Inflammatory macrophage treated with lipopolysaccharide for 4 hours (primary cell): ENCODE data around the gene OGFOD3.

Experiments
- DNase-seq: peaks from one replicate; pipeline ENCODE4 v3.0.0-alpha.2; 2020

Gene OGFOD3

DNA sequence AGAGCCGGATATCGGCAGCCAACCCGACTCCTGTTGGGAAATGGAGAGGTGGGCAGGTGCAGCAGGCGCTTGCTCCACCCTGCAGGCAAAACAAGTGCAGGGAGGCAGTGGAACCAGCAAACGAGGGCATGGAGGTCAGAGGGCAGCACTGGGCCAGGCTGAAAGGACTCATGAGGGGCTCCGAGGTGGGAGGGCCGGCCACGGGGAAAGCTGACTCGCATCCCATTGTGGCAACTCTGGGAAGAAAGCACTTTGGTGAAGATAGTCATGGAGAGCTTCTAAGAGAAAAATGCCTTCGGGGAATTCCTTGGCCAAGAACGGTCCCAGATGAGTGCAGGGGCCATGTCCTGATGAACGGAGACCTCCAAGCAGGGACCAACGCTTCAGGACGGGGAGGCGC is 27.7 kb upstream of the OGFOD3 start:
- no peak for DNase-seq

DNA sequence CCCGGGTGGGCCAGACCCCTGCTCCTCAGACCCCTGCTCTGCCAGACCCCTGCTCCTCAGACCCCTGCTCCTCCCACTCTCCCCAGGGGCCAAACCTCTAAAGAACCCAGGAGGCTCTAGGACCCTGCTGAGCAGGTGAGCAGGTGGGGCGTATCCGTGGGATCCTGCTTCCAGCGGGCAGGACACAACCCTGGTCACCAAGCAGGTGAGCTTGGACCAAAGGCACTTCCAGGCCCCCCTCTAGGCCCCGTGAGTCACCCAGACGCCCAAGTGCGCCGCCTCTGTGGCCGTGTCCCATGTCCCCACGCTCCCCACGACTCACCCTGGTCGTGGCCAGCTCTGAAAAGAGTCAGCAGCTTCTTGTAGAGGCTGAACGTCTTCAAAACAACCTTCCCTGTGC is 27.2 kb upstream of the OGFOD3 start:
- DNase-seq = no peak

DNA sequence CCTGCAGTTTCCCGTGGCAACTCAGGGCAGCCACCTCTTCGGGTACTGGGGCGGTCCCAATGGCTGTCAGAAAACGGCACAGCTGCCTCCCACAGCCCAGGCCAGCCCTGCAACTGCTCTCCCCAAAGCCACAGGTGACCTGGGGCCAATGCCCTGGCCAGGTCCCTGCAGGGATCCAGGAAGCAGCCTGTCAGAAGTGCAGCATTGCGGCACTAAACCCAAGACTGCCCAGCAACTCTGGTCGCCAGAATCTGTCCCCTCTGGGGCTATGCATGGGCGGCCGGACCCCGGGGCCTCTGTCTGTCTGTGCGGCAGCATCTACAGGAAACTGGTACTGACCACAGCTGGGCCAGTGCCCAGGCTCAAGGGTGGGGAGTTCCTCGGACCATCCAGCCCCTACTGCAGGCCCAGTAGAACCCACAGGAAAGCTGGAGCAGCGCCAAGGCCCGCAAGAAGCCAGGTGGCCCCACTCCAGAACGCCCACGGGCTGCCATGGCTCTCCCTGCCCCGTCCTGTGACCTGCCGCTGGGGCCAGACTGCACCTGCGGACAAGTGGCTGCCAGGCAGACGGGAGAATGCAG is 26.6 kb upstream of the OGFOD3 start:
- DNase-seq = no peak

DNA sequence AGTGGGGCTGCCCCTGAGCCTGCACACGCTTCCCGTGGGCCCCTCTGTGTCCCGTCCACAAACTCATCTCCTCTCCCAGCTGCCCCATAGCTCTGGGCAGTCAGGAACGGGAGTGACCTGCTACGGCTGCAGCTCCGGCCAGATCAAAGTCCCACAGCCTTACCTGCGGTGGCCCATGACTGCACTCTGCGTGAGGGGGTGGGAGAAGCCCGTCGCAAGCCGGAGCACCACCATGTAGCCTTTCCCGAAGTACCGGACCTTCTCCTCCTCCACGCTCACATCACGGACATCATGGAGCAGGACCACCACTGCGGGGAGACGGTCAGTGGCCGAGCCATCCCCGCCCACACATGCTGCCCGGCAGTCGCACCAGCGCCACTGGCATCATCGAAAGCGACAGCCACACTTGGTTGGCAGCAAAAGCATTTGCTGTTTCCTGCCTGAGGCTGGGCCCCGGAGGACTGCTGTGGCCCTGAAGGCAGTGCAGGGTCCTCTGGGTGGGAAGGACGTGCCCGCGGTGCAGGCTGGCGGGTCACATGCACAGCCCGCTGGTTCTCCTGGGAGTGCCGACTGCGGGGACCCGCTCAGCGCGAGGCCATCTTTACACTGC is 26.0 kb upstream of the OGFOD3 start:
- DNase-seq = no peak

DNA sequence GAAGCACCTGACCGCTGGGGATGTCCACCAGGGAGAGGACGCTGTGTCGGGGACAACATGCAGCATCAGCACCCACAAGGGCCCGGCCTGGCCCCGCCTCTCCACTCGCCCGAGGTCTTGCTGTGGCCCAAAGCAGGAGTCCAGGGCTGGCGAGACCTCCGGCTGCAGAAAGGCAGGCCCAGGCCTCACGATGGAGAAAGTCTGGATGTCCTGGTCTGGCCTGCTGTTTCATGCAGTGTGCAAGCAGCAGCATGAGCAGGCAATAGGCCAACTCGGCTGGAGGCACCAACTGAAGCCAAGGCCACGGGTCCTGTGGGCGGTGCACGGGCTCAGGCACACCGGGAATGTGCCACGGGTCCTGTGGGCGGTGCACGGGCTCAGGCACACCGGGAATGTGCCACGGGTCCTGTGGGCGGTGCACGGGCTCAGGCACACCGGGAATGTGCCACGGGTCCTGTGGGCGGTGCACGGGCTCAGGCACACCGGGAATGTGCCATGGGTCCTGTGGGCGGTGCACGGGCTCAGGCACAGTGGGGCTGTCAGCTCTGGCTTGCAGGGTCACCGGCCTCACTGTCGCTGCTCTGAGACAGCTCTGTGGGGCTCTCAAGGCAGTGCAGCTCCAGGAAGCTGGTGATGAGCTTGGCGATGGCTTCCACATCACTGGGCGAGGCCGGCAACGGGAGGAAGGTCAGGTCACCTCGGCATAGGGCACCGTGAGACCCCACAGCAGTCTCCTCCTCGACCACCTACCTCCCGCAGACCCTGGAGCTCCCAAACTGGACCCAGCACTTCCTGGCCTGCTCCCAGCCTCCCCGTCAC is 25.3 kb upstream of the OGFOD3 start:
- no peak for DNase-seq

DNA sequence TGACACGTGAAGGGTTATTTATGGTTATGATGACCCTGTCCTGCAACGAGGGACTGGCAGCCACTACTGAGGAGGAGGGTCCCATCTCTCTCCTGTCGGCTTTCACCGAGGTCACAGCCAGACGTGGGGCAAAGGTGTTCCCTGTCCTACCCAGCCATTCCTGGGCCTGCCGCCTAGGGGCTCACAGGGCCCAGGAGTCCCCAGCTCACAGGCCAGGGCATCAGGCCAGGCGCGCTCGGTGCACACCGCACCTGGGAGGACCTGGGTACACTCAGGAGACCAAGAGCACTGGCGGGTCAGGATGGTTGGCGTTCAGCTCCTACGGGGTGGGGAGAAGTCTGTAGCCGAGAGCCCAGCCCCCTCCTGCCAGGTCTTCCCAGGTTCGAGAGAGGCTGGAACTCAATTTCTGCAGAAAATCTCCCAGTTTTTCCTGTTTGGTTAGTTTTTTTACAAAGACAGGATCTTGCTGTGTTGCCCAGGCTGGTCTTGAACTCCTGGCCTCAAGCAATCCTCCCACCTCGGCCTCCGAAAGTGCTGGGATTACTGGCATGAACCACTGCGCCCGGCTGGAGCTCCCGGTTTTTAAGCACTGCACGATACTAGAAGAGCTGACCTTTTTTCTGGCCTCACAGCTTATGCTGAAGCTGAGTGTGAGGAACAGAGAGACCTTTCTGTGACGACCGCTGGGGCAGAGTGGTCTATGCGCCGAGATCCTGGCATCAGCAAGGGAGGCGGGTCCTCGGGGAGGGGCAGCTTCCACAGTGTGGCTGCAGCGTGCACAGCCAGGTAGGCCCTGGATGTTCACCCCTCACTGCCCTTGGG is 24.5 kb upstream of the OGFOD3 start:
- no peak for DNase-seq

DNA sequence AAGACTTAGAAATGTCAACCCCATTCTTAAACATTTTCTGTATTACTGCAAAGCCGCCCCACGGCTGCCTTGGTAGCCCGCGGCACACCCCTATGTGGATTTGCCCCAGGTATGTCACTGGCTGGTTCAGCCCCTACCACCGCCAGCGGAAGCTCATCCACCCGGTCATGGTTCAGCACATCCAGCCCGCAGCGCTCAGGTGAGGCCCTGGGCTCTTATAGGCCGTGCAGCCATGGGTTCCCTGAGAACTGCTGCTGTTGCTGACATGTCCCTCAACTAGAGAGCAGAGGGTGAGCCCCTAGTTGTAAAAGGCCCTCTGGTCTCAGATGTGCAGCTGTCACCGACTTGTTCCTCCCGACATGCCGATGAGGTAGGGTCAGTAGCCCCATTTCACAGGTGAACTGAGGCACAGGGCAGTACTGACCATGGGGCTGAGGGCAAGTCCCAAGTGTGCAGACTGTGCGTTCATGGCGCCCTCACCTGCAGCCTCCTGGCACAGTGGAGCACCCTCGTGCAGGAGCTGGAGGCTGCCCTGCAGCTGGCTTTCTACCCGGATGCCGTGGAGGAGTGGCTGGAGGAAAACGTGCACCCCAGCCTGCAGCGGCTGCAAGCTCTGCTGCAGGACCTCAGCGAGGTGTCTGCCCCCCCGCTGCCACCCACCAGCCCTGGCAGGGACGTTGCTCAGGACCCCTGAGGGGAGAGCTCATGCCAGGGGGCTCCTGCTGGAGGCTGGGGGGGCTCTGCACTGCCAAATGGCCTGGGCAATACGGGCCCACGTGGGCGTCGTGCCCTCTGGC is 23.5 kb upstream of the OGFOD3 start:
- no peak for DNase-seq

DNA sequence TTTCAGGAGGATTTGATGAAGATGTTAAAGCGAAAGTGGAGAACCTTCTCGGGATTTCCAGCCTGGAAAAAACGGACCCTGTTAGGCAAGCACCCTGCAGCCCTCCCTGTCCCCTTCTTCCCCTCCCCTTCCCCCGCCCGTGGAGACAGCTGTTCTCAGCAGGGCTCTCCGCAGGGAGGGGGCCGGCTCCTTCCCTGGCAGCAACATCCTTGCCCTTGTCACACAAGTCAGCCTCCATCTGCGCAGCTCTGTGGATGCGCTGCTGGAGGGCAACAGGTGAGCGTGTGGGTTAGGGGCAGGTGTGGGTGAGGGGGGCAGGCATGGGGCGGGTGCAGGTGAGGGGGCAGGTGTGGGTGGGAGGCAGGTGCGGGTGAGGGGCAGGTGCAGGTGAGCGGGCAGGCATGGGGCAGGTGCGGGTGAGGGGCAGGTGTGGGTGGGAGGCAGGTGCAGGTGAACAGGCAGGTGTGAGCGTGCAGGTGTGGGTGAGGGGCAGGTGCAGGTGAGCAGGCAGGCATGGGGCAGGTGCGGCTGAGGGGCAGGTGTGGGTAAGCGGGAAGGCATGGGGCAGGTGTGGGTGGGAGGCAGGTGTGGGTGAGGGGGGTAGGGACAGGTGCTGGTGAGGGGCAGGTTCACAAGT is 22.7 kb upstream of the OGFOD3 start:
- peak; percentile 51 for DNase-seq

DNA sequence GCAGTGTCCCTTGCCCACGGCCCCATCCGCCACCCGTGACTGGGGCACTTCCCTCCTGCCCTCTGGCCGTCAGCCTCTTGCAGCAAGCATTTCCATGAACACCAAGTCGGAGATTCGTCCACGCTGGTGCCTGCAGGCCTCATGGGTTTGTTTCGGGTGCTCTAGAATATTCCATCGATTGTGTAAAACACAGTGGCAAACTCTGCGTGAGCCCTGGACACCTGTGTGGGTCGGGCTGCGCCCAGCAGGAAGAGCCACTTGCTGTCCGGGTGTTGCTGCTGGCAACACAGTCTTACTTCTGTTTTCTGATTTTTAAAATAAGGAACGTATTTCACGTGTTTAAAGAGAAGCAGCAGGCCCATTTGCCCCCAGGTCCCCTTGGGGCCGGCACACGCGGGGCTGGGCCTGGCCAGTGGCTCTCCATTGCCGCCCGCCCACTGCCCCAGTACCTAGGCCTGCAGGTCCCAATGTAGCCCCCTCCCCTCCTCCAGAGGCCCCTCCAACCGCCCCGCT is 22.1 kb upstream of the OGFOD3 start:
- peak; percentile 68 for DNase-seq

DNA sequence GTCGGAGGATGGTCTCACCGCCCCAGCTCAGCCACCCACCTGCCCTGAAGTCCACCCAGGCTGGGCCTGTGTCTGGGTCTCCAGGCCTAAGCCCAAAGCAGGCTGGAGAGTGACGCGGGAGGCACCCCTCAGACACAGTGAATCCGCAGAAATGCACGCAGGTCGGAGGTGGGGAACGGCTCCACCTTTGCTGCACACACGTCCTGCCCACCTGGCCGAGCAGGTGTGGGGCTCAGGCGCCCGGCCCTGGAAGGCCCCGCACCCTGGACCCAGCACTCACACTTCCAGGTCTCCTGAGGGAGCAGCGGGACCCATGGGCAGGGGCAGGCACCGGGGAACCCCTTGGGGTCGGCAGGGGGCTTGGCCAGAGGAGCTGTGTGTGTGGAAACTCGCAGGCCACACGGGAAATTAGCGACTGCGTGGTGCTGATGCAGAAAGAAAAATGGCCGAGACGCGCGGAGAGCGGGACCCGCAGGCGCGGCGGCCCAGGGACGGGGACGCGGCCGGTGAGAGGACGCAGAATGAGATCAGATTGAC is 21.5 kb upstream of the OGFOD3 start:
- no peak for DNase-seq

DNA sequence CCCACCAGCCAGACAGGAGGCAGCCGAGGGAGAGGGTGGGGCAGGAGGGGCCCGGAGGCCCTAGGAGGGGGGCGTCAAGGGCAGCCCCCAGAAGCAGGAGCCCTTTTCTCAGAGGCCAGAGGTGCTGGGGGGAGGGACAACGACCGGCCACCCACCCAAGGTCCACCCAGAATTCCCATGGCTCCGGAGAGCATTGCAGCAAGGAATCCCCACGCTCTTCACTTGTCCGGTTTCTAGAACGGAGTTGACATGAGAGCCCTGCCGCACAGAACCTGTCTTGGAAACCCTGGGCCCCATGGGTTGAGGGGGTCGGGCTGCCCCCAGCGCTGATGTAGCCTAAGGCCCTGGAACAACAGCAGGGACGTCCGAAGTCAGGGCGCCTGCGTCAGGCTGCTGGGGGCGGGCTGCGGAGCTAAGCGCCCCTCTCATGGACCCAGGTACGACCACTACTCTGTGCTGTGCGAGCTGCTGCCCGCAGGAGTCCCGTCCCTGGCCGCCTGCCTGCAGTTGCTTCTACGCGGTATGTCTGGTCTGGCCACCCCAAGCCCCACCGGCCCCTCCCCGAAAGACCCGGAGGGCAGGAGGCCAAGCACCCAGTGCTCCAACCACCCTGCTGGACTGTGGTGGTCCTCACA is 20.9 kb upstream of the OGFOD3 start:
- DNase-seq = no peak

DNA sequence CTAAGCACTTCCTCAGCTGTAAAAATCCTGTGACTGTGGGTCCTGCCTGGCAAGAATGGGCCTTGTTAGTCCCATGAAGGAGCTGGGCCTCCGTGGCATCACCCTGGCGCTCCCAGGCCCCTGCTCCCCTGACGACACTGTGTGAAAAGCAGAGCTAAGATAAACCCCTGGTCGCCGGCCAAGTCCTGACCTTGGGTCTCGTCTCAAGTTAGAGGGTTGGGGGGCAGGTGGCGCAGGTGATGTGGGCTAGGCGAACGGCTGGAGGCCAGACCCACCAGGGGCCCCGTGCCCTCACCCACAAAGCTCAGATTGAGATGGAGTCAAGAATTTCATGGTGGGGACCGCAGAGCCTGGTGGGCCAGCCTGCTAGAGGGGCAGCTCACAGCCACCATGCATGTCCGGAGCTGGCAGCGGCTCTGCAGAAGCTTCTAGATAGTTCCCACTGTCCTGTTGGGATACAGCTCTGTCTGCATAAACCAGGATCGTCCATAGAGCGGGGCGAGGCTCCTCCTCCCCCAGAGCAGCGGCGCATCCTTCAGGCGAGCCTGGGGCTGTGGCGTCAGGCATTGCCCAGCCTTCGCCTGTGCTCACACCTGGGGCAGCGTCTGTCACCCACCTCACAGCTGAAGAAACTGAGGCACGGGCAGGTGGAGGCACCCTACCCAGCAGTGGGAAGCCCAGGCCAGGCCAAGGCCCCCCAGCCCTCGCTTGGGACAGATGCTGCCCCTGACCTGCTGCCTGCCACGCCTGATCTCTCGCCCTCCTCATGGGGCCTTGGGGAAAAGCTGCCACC is 20.2 kb upstream of the OGFOD3 start:
- DNase-seq = no peak

DNA sequence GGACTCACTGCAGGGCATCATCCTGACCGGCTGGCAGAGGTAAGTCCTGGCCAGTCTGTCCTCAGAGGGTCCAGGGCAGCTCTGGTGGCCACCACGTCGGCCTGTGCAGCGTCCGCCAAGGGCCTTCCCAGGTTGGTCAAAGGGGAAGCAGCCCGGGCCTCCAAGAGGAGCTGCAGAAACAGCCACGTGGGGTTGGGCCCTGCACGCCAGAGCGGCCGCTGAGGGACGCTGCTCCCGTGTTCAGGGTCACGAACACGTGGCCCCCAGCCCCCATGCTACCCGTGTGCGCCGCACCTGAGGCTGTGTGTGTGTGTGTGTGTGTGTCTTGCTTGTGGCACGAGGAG is 18.9 kb upstream of the OGFOD3 start:
- DNase-seq = no peak

DNA sequence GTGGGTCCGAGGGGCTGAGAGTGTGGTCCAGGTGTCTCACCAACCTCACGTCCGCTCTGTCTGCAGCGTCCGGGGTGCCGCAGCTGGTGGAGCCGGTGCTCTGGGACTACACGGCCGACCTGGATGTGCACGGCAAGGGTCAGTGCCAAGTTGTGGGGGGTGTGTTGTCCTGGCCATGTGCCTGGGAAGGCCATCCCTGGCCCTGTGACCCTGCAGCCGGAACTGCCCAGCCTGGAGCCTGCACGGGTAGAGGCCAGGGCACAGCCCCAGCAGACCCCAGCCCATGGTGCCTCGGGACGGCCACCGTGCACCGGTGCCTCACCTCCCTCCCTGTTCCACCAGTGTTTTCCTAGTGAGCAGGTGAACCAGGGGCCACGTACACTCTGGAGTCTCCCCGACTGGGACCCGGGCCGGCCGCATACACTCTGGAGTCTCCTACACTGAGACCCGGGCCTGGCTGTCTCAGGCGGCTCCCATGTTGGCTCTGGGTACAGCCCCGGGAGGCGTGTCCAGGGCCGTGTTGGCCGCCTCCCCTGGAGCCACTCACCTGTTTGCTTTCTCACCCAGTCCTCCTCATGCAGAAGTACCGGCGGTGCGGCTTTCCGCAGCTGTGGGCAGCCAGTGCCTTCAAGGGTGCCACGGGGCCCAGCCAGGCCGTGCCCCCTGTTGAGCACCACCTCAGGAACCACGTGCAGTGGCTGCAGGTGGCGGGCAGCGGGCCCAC is 18.4 kb upstream of the OGFOD3 start:
- no peak for DNase-seq

DNA sequence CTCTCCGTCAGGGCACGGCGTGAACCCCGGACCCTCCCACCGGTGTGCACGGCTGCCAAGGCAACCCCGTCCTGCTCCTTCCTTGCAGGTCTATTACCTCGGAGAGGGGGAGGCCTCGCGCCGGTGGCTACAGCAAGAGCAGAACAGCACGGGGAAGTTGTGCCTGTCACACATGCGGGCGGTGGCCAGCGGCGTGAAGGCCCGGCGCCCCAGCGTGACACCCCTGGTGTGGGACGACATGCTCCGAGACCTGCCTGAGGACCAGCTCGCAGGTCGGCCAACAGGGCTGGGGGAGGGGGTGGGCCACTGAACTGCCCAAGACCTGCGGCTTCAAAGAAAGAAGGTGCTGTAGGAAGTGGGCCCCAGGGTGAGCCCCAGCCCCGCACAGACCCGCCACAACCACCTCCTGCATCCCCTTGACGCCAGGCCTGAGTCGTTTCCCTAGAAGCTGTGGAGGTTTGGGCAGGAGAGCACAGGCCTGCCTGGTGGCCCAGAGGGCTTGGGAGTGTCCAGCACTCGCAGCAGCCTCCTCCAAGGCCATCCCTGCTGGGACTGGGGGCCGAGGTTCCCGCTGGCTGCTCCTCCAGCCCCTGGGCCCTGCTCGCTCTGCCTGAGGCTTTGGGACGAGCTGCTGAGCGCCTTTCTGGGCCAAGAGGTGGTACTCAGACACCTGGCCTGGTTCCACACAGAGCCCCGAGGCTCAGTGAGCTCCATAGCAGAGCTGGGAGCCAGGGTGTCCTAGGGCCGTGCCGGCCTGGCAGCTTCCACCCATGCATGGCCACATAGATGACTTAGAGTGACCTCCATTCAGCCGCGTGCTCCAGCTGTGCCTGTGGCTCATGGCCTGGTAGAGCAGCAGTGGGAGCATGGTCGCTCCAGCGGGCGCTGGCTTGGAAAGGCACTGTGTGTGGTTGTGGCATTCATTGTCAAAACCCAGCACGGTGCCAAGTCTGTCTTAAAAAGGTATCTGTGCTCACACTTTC is 17.5 kb upstream of the OGFOD3 start:
- DNase-seq = no peak

DNA sequence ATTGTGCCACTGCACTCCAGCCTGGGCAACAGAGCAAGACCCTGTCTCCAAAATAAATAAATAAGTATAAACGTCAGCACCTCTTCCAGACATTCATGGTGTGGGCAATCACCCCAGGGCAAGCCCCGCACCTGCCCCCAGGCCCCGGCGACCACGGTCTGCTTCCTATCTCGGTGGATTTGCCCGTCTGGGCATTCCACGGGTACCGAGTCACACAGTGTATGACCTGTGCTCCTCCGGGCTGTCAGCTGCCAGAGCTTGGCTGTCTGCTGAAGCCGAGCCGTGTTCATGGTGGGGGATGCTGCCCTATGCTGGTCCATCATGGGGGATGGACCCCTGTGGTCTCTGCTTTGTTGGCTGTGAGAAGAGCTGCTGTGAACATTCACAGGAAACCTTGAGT is 16.7 kb upstream of the OGFOD3 start:
- DNase-seq = no peak

DNA sequence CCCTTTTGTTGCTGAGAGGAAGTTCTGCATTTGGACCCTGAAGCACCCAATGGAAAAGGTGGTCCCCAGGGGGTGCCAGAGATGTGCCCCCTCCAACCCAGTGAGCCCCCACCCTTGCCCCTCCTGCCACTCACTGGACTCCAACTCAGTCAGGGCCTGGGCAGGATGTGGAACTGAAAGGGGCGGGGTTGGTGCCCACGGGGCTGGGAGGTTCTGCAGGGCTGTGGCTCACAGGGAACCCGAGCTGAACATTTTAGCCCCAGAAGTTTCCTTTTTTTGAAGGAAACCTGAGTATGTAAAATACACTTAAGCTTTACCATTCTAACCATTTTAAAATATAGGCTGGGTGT is 15.8 kb upstream of the OGFOD3 start:
- peak; percentile 28 for DNase-seq

DNA sequence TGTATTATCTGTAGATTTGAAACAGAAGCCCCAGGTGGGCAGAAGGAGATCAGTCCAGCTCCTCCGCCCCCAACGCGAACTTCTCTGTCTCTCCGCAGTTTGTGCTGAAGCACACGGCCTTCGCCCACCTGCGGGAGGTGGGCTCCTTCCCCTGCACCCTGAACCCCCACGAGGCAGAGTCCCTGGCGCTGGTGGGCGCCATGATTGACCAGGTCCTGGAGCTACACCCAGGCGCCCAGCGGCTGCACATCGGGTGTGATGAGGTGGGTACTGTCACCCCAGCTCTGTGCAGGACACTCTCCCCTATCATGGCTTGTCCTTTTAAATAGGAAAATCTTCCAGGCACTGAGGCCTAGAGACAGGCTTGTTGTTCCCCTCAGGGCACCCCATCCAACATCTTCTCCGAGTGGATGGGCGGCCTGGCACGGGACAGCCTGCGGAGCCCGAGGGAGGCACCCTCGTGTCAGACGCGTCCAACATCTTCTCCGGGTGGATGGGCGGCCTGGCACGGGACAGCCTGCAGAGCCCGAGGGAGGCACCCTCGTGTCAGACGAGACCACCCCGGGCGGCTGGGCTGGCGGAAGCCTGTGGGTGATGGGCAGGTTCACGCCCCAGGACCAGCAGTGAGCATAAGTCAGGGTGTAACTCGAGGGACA is 15.3 kb upstream of the OGFOD3 start:
- DNase-seq = no peak
